ENCODE measurements around the gene PCDH9.
A peak's percentile ranks its signal among the peaks of the same experiment; 100 is the strongest.

The PCDH9 gene

DNA sequence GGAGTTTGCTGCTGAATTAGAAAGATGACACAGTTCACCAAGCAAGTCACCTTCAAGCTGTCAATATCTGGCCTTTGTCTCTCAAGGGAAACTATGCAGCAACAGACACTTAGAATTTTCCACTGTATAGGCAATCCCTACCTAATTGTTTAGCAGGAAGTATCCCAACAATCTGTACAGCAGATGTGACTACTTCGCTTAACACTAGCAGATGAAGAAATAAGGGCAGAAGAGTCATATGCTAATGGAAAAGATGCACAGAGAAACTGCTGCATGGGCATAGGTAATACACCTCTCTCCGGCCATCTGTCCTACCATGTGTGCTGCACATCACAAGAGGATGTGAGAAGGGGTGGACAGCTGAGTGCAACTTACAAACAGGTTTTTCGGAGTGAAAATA lies 851.2 kb downstream of the PCDH9 start:
- no peak for DNase-seq

DNA sequence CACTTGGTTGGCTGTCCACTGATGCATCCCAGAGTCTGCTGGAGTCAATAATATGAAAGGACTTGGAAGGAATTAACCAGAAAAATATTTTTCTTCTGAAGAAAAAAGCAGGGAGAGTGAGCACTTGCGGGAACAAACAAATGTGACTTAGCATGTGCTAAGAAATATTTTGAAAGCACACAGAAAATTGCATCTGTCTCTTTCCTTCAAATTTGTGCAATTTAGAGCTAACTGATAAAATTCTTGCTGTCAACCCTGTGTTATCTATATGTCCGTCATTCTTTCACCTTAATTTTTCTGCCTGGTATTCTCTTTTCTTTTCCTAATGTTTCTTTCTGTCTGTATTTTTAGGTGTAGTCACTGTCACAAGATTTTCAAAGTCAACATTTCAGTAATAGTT lies 852.6 kb downstream of the PCDH9 start:
- intact Hi-C loops (cut with DNase I), result no loop called here
- DNase-seq, result no peak

More for the DNA sequence above, 851.2 kb downstream of the PCDH9 start:
- intact Hi-C loops (cut with DNase I), result no loop called here

GRCh38 chr13:66375756-66376155 lies 854.4 kb downstream of the PCDH9 start:
- intact Hi-C loops (cut with DNase I), result no loop called here
- no peak for DNase-seq

DNA sequence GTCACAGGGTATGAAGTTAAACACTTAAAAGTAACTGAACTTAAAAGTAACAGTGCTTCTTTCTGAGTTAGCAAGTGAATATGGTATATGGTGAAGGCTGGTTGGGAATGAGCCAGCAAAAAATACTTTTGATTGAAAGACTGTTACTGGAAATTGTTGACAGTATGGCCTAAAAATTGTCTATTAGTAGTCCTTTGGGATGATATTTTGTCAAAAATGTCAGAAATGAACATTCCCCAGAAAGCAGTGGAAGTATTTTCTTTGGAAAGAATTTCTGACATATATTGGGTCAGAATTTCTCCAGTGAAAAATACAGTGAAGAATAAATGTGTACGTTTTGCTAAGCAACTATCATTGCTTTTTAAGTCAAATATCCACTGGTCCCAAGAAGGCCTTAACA lies 860.5 kb downstream of the PCDH9 start:
- no peak for DNase-seq
- intact Hi-C loops (cut with DNase I), result no loop called here

DNA sequence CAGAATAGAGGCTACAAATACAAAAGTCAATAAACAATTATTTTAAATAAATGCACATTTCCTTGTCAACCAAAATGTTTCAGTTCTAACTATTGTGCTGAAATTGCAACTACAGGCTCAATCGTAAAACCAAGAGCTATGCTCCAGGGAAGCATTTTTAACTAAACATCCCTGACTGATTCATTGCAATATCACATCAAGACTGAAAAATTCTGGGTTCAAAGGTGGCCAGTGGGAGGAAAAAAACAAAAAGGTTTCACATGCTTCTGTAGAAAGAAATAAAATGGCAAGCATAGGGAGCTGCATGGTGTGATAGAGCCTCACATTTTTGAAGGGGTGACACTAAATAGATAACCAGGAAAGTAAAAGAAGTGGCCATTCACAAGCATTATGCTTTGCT lies 862.8 kb downstream of the PCDH9 start:
- no peak for DNase-seq
- intact Hi-C loops (cut with DNase I), result no loop called here

DNA sequence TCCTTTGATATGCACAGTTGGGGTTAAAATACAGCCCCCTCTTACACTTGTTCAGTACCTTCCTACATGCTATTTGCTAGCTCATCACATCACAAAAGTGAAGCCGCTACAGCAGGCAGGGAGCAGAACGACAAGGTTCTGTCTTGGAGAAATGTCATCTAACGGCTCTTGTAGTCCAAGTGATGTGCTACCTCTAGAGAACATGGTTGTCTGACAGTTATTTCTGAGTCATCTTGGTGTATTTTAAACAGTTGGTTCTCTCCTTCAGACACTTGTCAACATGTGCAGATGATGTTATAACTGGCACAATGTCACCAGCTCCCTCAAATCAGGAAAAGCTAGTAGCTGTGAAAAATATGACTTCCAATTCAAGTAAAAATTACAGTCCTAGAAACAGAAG lies 865.0 kb downstream of the PCDH9 start:
- intact Hi-C loops (cut with DNase I), result no loop called here
- DNase-seq, result peak in 6 of 42 donors; percentile 25 to 53 (median 32)

DNA sequence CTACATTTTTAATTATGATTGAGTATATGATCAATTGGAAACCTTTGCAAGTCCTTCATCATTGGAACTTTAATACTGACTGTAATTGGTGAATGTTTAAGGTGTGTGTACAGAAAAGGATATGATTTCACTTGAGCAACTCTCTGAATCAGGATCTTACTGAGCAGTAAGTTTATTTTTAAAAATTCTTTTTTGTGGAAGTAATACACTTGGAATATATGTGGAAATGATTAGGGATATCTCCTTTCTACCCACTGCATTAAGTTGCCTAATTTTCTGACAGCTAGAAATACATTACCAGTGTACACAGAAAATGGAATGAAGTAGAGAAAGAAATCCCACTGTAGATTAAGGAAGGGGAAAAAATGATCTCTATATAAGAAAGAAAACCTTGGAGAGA lies 865.8 kb downstream of the PCDH9 start:
- intact Hi-C loops (cut with DNase I), result no loop called here
- no peak for DNase-seq

DNA sequence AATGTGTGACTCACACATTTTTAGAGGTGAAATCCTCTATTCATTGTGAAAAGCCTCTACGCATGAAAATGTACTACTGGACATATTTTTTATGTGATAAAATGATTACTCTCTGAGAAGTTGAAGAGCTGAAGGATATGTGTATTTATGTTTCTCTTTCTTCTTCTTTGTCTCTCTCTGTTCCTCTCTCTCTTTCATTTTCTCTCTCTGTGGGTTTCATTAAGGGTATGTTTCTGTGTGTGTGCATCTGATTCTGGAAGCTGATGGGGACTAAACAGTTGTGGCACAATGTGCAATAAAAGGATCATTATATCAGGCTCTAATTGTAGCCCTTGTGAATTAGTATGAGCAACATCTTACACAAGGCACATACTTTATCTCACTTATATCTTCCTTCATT lies 867.7 kb downstream of the PCDH9 start:
- no peak for DNase-seq
- intact Hi-C loops (cut with DNase I), result no loop called here

GRCh38 chr13:66359910-66360552 lies 870.1 kb downstream of the PCDH9 start:
- peak in 1 of 42 donors; percentile 50 for DNase-seq
- intact Hi-C loops (cut with DNase I), result no loop called here

- intact Hi-C loops (cut with DNase I), result no loop called here
- no peak for DNase-seq
Observed at GRCh38 chr13:66359393-66359792, 870.7 kb downstream of the PCDH9 start.

DNA sequence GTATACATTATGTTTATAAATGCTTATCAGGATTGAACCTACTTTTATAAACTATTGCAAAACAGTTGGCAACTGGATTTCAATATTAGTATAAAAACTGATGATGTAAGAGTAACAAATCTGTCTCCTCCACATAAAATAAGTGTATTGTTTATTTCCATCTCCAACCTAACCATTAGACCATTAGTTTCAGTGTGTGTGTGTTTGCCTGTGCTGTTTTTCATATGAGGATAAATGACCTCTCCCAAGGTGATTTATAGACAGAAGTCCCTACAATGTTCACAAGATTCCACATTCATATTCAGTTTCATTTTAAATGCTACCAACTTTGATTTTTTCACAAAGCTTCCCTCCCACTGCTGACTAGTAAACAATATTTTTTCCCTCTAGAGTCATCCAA lies 871.6 kb downstream of the PCDH9 start:
- intact Hi-C loops (cut with DNase I), result no loop called here
- DNase-seq, result no peak

- intact Hi-C loops (cut with DNase I), result no loop called here
Observed at GRCh38 chr13:66357463-66357862, 872.7 kb downstream of the PCDH9 start.

GRCh38 chr13:66354879-66355751 lies 875.0 kb downstream of the PCDH9 start:
- DNase-seq, result no peak
- intact Hi-C loops (cut with DNase I), result no loop called here

More at GRCh38 chr13:66357463-66357862, 872.7 kb downstream of the PCDH9 start:
- DNase-seq, result no peak

- no peak for DNase-seq
- intact Hi-C loops (cut with DNase I), result no loop called here
Observed at GRCh38 chr13:66353664-66354063, 876.5 kb downstream of the PCDH9 start.

GRCh38 chr13:66349966-66350365 lies 880.2 kb downstream of the PCDH9 start:
- no peak for DNase-seq
- intact Hi-C loops (cut with DNase I), result no loop called here

GRCh38 chr13:66348745-66349690 lies 881.1 kb downstream of the PCDH9 start:
- peak in 26 of 42 donors; percentile 10 to 75 (median 41) for DNase-seq
- intact Hi-C loops (cut with DNase I), result no loop called here

- intact Hi-C loops (cut with DNase I), result no loop called here
Observed at GRCh38 chr13:66347486-66348117, 882.5 kb downstream of the PCDH9 start.

GRCh38 chr13:66345971-66346370 lies 884.2 kb downstream of the PCDH9 start:
- peak in 5 of 42 donors; percentile 30 to 56 (median 41) for DNase-seq
- intact Hi-C loops (cut with DNase I), result no loop called here

More at GRCh38 chr13:66347486-66348117, 882.5 kb downstream of the PCDH9 start:
- DNase-seq, result no peak

- intact Hi-C loops (cut with DNase I), result no loop called here
- no peak for DNase-seq
Observed at GRCh38 chr13:66345518-66345810, 884.7 kb downstream of the PCDH9 start.

All from head of caudate nucleus (tissue), 42 donors.